ENCODE data around the gene AUTS2.

Gene AUTS2

GRCh38 chr7:70833726-70834125, 1235.5 kb downstream of the AUTS2 start:
- no peak overlapping the region for H3K4me3 ChIP-seq (ENCODE audit: low read depth, low read length)
- DNase-seq (ENCODE audit: low read depth) = no peak
- TF ChIP-seq CTCF (IDR thresholded peaks at IDR 0.05; ENCODE audit: control insufficient read depth, extremely low read depth, insufficient read depth) = no peak

GRCh38 chr7:70834424-70834823, 1236.1 kb downstream of the AUTS2 start:
- H3K4me3 ChIP-seq (ENCODE audit: low read depth, low read length) = no peak overlapping the region
- no peak for TF ChIP-seq CTCF (IDR thresholded peaks at IDR 0.05; ENCODE audit: control insufficient read depth, extremely low read depth, insufficient read depth)
- DNase-seq (ENCODE audit: low read depth) = no peak

DNA sequence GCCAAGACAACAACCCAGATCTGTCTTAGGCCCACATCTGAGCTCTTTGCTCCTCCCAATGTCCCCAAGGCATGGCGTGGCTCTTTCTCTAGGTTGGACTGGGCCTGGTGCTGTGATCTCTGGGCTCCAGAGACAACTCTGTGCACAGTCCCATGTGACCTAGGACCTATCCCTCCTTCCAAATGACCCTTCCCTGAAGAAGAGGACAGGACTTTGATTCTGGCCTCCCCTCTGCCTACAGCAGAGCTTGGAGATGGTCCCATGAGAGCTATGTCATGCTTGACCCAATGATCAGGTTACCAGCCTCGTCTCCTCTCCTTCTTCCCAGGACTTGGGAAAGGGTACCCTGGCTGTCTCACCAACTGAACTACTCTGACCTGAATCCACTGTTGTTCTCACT, 1237.4 kb downstream of the AUTS2 start:
- DNase-seq (ENCODE audit: low read depth) = no peak
- TF ChIP-seq CTCF (IDR thresholded peaks at IDR 0.05; ENCODE audit: control insufficient read depth, extremely low read depth, insufficient read depth) = no peak

DNA sequence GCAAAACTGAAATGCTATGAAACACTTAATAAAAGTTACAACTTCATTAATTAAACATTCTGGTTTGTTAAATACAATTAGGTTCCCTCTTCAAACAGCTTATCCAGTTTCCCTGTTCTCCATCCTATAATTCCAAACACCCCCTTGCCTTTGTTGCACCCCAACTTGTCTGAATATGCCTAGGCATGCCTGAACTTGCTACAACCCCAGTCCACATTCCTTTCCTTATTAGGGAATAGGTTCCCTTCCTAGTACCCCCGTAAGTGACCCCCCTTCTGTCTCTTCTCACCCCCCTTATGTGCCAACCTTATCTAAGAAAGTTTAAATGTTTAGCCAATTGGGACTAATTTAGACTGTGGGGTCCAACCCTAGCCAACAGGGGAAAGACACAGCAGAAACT, 1238.0 kb downstream of the AUTS2 start:
- no peak overlapping the region for H3K4me3 ChIP-seq (ENCODE audit: low read depth, low read length)
- TF ChIP-seq CTCF (IDR thresholded peaks at IDR 0.05; ENCODE audit: control insufficient read depth, extremely low read depth, insufficient read depth) = no peak
- no peak for DNase-seq (ENCODE audit: low read depth)

More for the DNA sequence above, 1237.4 kb downstream of the AUTS2 start:
- no peak overlapping the region for H3K4me3 ChIP-seq (ENCODE audit: low read depth, low read length)

GRCh38 chr7:70836946-70837345, 1238.7 kb downstream of the AUTS2 start:
- TF ChIP-seq CTCF (IDR thresholded peaks at IDR 0.05; ENCODE audit: control insufficient read depth, extremely low read depth, insufficient read depth) = no peak
- DNase-seq (ENCODE audit: low read depth) = no peak
- no peak overlapping the region for H3K4me3 ChIP-seq (ENCODE audit: low read depth, low read length)

DNA sequence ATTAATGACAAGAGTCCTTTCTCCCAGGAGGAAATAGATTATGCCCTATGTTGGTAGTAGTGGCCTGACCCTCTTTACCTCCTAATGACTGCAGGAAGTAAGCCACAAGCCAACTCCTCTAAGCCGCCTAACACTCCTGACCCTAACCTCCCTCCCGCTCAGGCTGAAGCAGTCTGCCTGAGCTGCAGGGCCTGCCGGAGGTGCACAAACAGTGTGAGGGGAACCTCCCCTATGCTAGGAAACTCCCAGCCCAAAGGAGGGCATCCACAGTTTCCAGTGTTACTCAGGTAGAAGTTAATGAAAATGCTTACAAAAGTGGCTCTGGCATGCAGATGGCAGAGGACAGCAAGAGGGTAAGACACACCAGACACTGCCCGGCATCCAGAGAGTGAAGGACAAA, 1239.3 kb downstream of the AUTS2 start:
- no peak overlapping the region for H3K4me3 ChIP-seq (ENCODE audit: low read depth, low read length)
- no peak for DNase-seq (ENCODE audit: low read depth)
- TF ChIP-seq CTCF (IDR thresholded peaks at IDR 0.05; ENCODE audit: control insufficient read depth, extremely low read depth, insufficient read depth) = no peak

DNA sequence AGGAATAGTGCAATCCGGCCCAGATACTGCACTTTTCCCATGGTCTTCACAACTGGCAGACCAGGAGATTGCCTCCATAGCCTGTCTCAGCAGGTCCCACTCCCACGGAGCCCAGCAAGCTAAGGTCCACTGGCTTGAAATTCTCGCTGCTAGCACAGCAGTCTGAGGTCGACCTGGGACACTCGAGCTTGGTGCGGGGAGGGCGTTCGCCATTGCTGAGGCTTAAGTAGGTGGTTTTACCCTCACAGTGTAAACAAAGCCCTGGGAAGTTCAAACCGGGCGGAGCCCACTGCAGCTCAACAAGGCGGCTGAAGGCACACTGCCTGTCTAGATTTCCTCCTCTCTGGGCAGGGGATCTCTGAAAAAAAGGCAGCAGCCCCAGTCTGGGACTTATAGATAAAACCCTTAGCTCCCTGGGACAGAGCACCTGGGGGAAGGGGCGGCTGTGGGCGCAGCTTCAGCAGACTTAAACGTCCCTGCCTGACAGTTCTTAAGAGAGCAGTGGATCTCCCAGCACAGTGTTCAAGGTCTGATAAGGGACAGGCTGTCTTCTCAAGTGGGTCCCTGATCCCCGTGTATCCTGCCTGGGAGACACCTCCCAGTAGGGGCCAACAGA, 1240.1 kb downstream of the AUTS2 start:
- no peak overlapping the region for H3K4me3 ChIP-seq (ENCODE audit: low read depth, low read length)
- TF ChIP-seq CTCF (IDR thresholded peaks at IDR 0.05; ENCODE audit: control insufficient read depth, extremely low read depth, insufficient read depth) = no peak
- no peak for DNase-seq (ENCODE audit: low read depth)

All from LNCaP clone FGC (cell line).